GM08714 (cell line): ENCODE data around the gene CD8A.

ENCODE experiments used
- H3K4me3 ChIP-seq: fragments of 200-500 bp; sonication (Bioruptor generic); 2 replicates; pipeline ENCODE4 v1.5.1; 2014; ENCODE audit warnings: mild to moderate bottlenecking, low read length, inconsistent platforms
- ZNF274 ChIP-seq: IDR thresholded peaks from 2 replicates; pipeline ENCODE4 v1.6.1; 2012; ENCODE audit warnings: mild to moderate bottlenecking, low read depth, low read length

CD8A gene

GRCh38 chr2:86772611-86773010 lies 18.1 kb downstream of the CD8A start:
- H3K4me3 ChIP-seq = no peak overlapping the region
- no peak for TF ChIP-seq ZNF274

DNA sequence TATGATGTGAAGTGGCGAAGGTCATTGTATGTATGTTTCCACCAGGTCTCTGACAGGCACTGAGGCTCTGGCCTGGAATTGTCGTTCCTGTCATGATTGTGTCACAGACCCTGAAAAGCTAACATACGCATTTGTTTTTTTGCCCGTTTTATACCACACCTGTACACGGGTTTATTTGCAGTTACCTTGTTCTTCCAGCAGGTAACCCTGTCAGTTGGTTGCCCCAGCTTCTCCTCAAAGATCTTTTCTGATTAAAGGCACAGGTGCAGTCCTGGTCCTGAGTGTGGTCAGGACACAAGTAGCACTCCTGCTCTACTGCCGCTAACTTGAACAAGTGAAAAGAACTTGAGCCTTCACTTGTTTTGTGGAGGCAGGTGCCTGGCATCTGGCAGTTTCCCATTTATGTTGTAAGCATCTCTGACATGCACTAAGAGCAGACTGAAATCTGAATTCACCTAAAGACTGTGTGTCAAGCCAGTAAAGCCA lies 19.9 kb downstream of the CD8A start:
- no peak for TF ChIP-seq ZNF274
- no peak overlapping the region for H3K4me3 ChIP-seq

- no peak overlapping the region for H3K4me3 ChIP-seq
- no peak for TF ChIP-seq ZNF274
Observed at GRCh38 chr2:86769838-86770237, 20.9 kb downstream of the CD8A start.

- no peak for TF ChIP-seq ZNF274
- no peak overlapping the region for H3K4me3 ChIP-seq
Observed at GRCh38 chr2:86768189-86768949, 22.3 kb downstream of the CD8A start.

- no peak overlapping the region for H3K4me3 ChIP-seq
- no peak for TF ChIP-seq ZNF274
Observed at GRCh38 chr2:86765310-86765695, 25.4 kb downstream of the CD8A start.

GRCh38 chr2:86764661-86765309 lies 25.9 kb downstream of the CD8A start:
- TF ChIP-seq ZNF274 = no peak
- no peak overlapping the region for H3K4me3 ChIP-seq

GRCh38 chr2:86760371-86760770 lies 30.3 kb downstream of the CD8A start:
- H3K4me3 ChIP-seq = no peak overlapping the region
- TF ChIP-seq ZNF274 = no peak

DNA sequence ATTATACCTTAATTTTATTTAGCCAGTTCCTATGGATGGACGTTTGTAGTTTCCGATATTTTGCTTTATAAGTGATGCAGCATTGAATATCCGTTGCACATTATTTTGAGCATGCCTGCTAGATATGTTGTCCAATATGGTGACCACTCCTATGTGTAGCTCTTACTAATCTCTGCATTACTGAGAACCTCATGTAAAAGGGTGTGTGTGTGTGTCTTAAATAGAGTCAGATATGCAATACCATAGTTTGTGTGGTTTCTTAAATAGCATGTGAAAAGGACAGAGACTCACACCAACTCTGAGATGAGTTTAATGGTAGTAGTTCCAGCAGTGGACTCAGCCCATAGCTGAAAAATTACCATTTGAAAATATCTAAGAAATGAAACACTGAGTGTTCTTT lies 32.3 kb downstream of the CD8A start:
- TF ChIP-seq ZNF274 = no peak
- no peak overlapping the region for H3K4me3 ChIP-seq

GRCh38 chr2:86753606-86754005 lies 37.1 kb downstream of the CD8A start:
- no peak overlapping the region for H3K4me3 ChIP-seq
- TF ChIP-seq ZNF274 = no peak

DNA sequence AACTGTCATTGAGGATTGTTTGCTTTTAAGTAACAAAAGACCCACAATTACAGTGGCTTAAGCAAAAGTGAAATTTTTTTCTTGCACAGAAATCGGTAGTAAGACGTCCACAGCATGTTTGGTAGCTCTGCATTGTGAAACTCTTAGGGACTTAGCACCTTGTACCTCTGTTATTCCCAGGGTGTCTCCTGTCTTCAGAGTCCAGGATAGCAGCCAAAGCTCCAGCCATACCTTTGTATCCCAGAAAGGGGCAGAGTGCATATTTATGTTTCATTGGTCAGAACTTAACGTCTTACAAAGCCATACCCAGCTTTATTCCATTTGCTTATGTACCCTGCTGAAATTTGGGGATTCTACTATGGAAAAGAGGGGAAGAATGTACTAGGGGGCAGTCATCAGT lies 37.8 kb downstream of the CD8A start:
- no peak overlapping the region for H3K4me3 ChIP-seq
- TF ChIP-seq ZNF274 = no peak

DNA sequence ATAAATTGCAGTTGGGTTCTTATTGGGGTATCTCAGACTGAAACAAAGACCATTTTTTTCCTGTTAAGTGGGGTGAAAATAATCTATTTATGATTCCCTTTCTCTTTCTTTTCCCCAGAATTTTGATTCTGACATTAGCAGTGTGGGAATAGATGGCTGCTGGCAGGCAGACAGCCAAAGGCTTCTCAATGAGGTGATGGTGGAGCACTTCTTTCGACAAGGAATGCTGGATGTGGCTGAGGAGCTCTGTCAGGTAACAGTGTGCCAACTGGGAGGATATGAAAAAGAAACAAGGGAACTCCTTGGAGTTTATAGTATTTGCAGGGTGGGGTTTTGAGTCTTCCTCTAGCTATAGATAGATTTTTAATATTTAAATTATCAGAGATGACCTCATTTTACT lies 38.9 kb downstream of the CD8A start:
- H3K4me3 ChIP-seq = no peak overlapping the region
- TF ChIP-seq ZNF274 = no peak

DNA sequence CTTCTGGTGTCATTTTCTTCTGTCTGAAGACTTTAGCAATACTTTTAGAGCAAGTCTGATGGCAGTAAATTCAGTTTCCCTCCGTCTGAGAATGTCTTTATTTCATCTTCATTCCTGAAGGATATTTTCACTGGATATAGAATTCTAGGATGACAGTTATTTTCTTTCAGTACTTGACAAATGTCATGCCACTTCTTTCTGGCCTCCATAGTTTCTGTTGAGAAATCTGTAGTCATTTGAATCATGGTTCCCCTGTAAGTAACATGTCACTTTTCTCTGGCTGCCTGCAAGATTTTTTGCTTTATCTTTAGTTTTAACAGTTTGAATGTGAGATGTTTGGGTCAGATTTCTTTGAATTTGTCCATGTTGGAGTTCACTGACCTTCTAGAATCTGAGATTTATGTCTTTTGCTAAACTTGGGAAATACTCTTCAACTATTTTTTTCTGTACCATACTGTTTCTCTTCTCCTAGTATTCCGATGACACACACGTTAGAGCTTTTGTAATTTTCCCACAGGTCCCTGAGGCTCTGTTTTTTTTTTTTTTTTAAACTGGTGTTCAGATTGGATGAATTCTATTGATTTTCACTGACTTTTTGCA lies 40.4 kb downstream of the CD8A start:
- no peak overlapping the region for H3K4me3 ChIP-seq
- TF ChIP-seq ZNF274 = no peak

DNA sequence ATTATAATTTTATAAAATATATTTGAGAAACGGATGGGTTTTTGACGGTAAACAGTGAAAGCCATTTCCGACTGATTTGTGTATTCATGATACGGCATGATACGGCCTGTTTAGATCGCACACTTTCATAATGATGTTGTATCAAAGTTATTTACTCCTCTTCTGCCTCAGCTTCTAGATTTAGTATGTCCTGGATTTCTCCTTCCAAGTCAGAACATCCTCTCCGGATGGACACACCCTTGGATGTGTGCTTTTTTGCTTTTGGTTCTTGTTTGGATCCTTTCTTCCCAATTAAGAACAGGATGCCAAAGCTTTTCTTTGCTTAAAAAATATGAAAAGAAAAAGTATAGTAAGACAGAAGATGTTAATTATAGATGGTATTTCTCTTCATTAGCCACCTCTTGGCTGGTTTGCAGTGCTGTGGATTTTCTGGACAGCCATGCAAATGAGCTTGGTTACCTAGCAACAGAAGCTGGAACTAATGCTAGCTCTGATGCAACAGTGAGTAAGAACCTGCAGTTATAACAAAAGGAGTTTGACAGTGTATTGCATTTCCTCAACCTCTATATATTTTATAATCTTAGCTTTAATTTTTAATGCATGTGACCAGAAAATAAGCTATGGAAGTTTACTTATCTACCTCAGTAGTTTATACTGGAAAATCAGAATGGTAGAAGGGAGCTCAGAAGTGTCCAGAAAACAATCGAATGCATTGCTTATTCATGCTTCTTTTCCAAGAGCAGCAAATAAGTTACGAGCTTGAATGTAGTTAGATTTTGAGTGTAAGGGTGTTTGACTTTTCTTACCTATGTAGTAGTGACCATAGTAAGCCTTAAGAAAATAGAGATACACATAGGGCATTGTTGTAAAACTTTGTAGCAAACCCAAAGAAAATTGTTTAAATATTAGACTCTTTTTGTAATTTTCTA lies 42.7 kb downstream of the CD8A start:
- TF ChIP-seq ZNF274 = no peak

GRCh38 chr2:86746939-86747338 lies 43.8 kb downstream of the CD8A start:
- H3K4me3 ChIP-seq = no peak overlapping the region
- no peak for TF ChIP-seq ZNF274

More for the DNA sequence above, 42.7 kb downstream of the CD8A start:
- no peak overlapping the region for H3K4me3 ChIP-seq
